HG03432 (cell line): ENCODE measurements around the gene UBE2B.

ENCODE experiments used
- ATAC-seq: cut with Tn5 transposase; IDR thresholded peaks from one replicate; pipeline ENCODE4 v1.9.1; 2021; ENCODE audit warnings: mild to moderate bottlenecking, moderate library complexity; ENCODE audit not compliant: unreplicated experiment

The UBE2B gene

GRCh38 chr5:134436523-134437339 is 65.4 kb downstream of the UBE2B start:
- peak; percentile 91 for ATAC-seq

GRCh38 chr5:134437340-134437846 is 66.0 kb downstream of the UBE2B start:
- ATAC-seq, result peak; percentile 3

- no peak for ATAC-seq
These were observed 66.6 kb downstream of the UBE2B start for GRCh38 chr5:134437847-134438581.

- ATAC-seq, result no peak
These were observed 67.4 kb downstream of the UBE2B start for GRCh38 chr5:134438721-134439123.

GRCh38 chr5:134439210-134439654 is 67.9 kb downstream of the UBE2B start:
- ATAC-seq, result no peak

- ATAC-seq, result no peak
These were observed 68.9 kb downstream of the UBE2B start for GRCh38 chr5:134440201-134440755.
